OCI-LY1 (cell line): ENCODE results near the gene CNTNAP2.

ENCODE experiments used
- H2AFZ ChIP-seq: fragments of 200-600 bp; sonication (generic), shearing (Covaris generic); 2 replicates; pipeline ENCODE4 v1.6.0; 2014; ENCODE audit warnings: antibody characterized with exemption, mild to moderate bottlenecking, low read length
- H3F3A ChIP-seq: fragments of 200-600 bp; sonication (generic), shearing (Covaris generic); 2 replicates; pipeline ENCODE4 v1.6.0; 2014; ENCODE audit warnings: mild to moderate bottlenecking, antibody characterized with exemption, low read length, moderate library complexity; ENCODE audit not compliant: insufficient read depth
- H3K27ac ChIP-seq: fragments of 200-600 bp; sonication (generic); 2 replicates; pipeline ENCODE4 v1.5.1; 2014; ENCODE audit warnings: low read length, mixed run types, mild to moderate bottlenecking, low read depth; ENCODE audit not compliant: poor library complexity, severe bottlenecking
- H3K27me3 ChIP-seq: fragments of 200-600 bp; sonication (generic); 2 replicates; pipeline ENCODE4 v1.6.0; 2014; ENCODE audit warnings: antibody characterized with exemption, mild to moderate bottlenecking, low read length, moderate library complexity; ENCODE audit not compliant: insufficient read depth
- H3K36me3 ChIP-seq: fragments of 200-600 bp; sonication (generic); 2 replicates; pipeline ENCODE4 v1.6.1; 2014; ENCODE audit warnings: mild to moderate bottlenecking, antibody characterized with exemption, low read length, moderate library complexity, mixed read lengths; ENCODE audit not compliant: insufficient read depth
- H3K4me1 ChIP-seq: fragments of 200-600 bp; sonication (generic); 2 replicates; pipeline ENCODE4 v1.5.1; 2014; ENCODE audit warnings: mild to moderate bottlenecking, low read length, moderate library complexity; ENCODE audit not compliant: insufficient read depth, severe bottlenecking
- H3K4me2 ChIP-seq: fragments of 200-600 bp; sonication (generic), shearing (Covaris generic); 2 replicates; pipeline ENCODE4 v1.6.1; 2014; ENCODE audit warnings: low read length
- H3K4me3 ChIP-seq: fragments of 200-600 bp; sonication (generic); 2 replicates; pipeline ENCODE4 v1.5.1; 2014; ENCODE audit warnings: low read length, low read depth, mild to moderate bottlenecking, mixed read lengths; ENCODE audit not compliant: poor library complexity, severe bottlenecking
- H3K79me2 ChIP-seq: fragments of 200-600 bp; shearing (Covaris generic); 2 replicates; pipeline ENCODE4 v1.6.1; 2016; ENCODE audit warnings: mixed run types, low read length, mixed read lengths; ENCODE audit not compliant: insufficient read depth
- H3K9ac ChIP-seq: fragments of 200-600 bp; sonication (generic), shearing (Covaris generic); 2 replicates; pipeline ENCODE4 v1.6.1; 2014; ENCODE audit warnings: mild to moderate bottlenecking, low read length, mixed read lengths
- H3K9me2 ChIP-seq: fragments of 200-600 bp; sonication (generic), shearing (Covaris generic); 2 replicates; pipeline ENCODE4 v1.6.1; 2014; ENCODE audit warnings: low read depth, mild to moderate bottlenecking, low read length, mixed read lengths
- H3K9me3 ChIP-seq: fragments of 200-600 bp; shearing (Covaris generic); 2 replicates; pipeline ENCODE4 v1.6.1; 2014; ENCODE audit warnings: low read length, mixed read lengths
- H4K20me1 ChIP-seq: fragments of 200-600 bp; sonication (generic), shearing (Covaris generic); 2 replicates; pipeline ENCODE4 v1.6.0; 2016; ENCODE audit warnings: mild to moderate bottlenecking, low read length; ENCODE audit not compliant: insufficient read depth
- EZH2 ChIP-seq: fragments of 200-600 bp; sonication (generic), shearing (Covaris generic); IDR thresholded peaks from 2 replicates; pipeline ENCODE4 v1.8.0; 2017; ENCODE audit warnings: borderline replicate concordance, mixed run types, mild to moderate bottlenecking, antibody characterized with exemption, low read length, moderate library complexity, mixed read lengths
- TF ChIP-seq, protein P1 (sequence below): fragments of 200-600 bp; sonication (generic), shearing (Covaris generic); IDR thresholded peaks from 2 replicates; pipeline ENCODE4 v1.5.1; 2017; ENCODE audit warnings: mild to moderate bottlenecking, antibody characterized with exemption, low read length, moderate library complexity, mixed read lengths

Gene CNTNAP2

GRCh38 chr7:147483634-147484292, 1367.2 kb downstream of the CNTNAP2 start:
- H3K9ac ChIP-seq = no peak overlapping the region
- H3K4me3 ChIP-seq = no peak overlapping the region
- no peak for TF ChIP-seq EZH2
- TF ChIP-seq, protein P1, sequence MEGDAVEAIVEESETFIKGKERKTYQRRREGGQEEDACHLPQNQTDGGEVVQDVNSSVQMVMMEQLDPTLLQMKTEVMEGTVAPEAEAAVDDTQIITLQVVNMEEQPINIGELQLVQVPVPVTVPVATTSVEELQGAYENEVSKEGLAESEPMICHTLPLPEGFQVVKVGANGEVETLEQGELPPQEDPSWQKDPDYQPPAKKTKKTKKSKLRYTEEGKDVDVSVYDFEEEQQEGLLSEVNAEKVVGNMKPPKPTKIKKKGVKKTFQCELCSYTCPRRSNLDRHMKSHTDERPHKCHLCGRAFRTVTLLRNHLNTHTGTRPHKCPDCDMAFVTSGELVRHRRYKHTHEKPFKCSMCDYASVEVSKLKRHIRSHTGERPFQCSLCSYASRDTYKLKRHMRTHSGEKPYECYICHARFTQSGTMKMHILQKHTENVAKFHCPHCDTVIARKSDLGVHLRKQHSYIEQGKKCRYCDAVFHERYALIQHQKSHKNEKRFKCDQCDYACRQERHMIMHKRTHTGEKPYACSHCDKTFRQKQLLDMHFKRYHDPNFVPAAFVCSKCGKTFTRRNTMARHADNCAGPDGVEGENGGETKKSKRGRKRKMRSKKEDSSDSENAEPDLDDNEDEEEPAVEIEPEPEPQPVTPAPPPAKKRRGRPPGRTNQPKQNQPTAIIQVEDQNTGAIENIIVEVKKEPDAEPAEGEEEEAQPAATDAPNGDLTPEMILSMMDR = no peak
- H3K79me2 ChIP-seq = no peaks in the 10 kb centered on the region
- H3F3A ChIP-seq = no peaks in the 10 kb centered on the region
- no peak overlapping the region for H3K4me2 ChIP-seq
- no peak overlapping the region for H2AFZ ChIP-seq
- H3K27ac ChIP-seq = no peak overlapping the region
- no peaks in the 10 kb centered on the region for H3K9me3 ChIP-seq
- no peaks in the 10 kb centered on the region for H3K36me3 ChIP-seq
- no peaks in the 10 kb centered on the region for H3K27me3 ChIP-seq
- H4K20me1 ChIP-seq = no peaks in the 10 kb centered on the region
- H3K9me2 ChIP-seq = no peaks in the 10 kb centered on the region
- H3K4me1 ChIP-seq = no peaks in the 10 kb centered on the region

DNA sequence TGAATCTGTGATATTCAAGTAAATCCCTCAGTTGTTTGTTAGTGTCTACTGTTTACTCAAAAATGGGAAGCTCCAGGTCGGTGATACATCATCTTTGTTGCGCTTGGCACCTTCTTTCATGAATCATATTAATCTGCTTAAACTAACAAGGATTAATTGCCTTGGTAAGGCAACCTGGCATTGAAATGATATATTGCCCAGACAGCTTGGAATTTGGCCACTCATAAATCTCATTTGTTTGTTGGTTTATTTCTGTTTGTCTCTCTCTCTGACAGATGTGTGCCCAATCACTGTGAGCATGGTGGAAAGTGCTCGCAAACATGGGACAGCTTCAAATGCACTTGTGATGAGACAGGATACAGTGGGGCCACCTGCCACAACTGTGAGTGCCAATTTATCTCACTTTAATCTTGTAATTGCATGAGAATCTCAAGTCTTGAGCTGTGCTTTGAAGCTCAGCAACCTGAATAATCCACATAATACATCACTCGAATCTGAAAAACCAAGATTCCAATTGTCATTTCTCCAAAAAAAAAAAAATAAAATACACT, 1369.1 kb downstream of the CNTNAP2 start:
- H3K79me2 ChIP-seq = no peaks in the 10 kb centered on the region
- no peak for TF ChIP-seq EZH2
- TF ChIP-seq, protein P1 = no peak

GRCh38 chr7:147492606-147493005, 1376.0 kb downstream of the CNTNAP2 start:
- Histone ChIP-seq H3K79me2 (no peaks in the 10 kb centered on the region), H3K4me3 (no peak overlapping the region), H3K27me3 (no peaks in the 10 kb centered on the region), H4K20me1 (no peaks in the 10 kb centered on the region), H3K4me1 (no peaks in the 10 kb centered on the region), H3K9me3 (no peaks in the 10 kb centered on the region), H3K9me2 (no peaks in the 10 kb centered on the region), H3K4me2 (no peak overlapping the region), H3K36me3 (no peaks in the 10 kb centered on the region), H3K27ac (no peak overlapping the region), H3F3A (no peaks in the 10 kb centered on the region), H2AFZ (no peak overlapping the region), H3K9ac (no peak overlapping the region)
- no peak for TF ChIP-seq EZH2
- TF ChIP-seq, protein P1 = no peak

More for the DNA sequence above, 1369.1 kb downstream of the CNTNAP2 start:
- Histone ChIP-seq H3K4me3 (no peak overlapping the region), H3K4me1 (no peaks in the 10 kb centered on the region), H4K20me1 (no peaks in the 10 kb centered on the region), H3K9me3 (no peaks in the 10 kb centered on the region), H3K36me3 (no peaks in the 10 kb centered on the region), H3K9me2 (no peaks in the 10 kb centered on the region), H3K4me2 (no peak overlapping the region), H3F3A (no peaks in the 10 kb centered on the region), H2AFZ (no peak overlapping the region), H3K27me3 (no peaks in the 10 kb centered on the region), H3K9ac (no peak overlapping the region), H3K27ac (no peak overlapping the region)
